GM19438 (cell line): ENCODE data around the gene BRK1.
"Not testable (repeated sequence)": the region's sequence is repeated elsewhere in the genome, so short reads cannot be mapped to it uniquely, and the experiment has no call there.

ENCODE experiments used
- ATAC-seq: cut with Tn5 transposase; IDR thresholded peaks from one replicate; pipeline ENCODE4 v1.9.1; 2021; ENCODE audit warnings: low read depth; ENCODE audit not compliant: unreplicated experiment

BRK1 gene

DNA sequence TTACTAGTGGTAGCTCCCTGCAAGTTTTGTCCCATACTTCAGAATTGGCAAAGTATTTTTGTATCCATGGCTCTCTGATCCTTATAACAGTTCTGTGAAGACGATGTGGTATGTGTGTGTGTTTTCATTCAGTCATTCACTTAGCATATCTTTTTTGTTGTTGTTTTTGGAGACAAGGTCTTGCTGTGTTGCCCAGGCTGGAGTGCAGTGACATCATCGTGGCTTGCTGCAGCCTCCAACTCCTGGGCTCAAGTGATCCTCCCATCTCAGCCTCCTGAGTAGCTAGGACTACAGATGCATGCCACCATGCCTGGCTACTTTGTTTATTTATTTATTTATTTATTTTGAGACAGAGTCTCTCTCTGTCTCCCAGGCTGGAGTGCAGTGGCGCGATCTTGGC is 60.7 kb downstream of the BRK1 start:
- ATAC-seq, result not testable (repeated sequence)
